GM19395 (cell line): ENCODE results near the gene GFPT1.
"Not testable (repeated sequence)": the region's sequence is repeated elsewhere in the genome, so short reads cannot be mapped to it uniquely, and the experiment has no call there.

Experiments used
- ATAC-seq: cut with Tn5 transposase; IDR thresholded peaks from one replicate; pipeline ENCODE4 v1.9.1; 2021; ENCODE audit warnings: mild to moderate bottlenecking, moderate library complexity; ENCODE audit not compliant: unreplicated experiment

The GFPT1 gene

DNA sequence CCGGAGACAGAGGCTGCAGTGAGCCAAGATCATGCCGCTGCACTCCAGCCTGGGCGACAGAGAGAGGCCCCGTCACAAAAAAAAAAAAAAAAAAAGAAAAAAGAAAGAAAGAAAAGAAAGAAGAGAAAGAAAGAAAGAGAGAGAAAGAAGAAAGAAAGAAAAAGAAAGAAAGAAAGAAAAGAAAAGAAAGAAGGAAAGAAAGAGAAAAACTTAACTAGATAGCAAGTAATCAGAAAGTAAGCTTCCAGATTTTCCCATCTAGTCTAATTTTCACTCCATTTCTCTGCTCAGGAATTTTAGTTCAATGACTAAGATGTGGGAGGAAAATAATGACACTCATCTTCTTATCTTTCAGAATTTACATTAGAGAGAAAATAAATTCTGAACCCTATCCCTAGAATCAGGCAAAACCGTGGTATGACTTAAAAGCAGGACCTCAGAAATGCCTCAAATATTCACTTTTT lies 2.4 kb downstream of the GFPT1 start:
- no peak for ATAC-seq

DNA sequence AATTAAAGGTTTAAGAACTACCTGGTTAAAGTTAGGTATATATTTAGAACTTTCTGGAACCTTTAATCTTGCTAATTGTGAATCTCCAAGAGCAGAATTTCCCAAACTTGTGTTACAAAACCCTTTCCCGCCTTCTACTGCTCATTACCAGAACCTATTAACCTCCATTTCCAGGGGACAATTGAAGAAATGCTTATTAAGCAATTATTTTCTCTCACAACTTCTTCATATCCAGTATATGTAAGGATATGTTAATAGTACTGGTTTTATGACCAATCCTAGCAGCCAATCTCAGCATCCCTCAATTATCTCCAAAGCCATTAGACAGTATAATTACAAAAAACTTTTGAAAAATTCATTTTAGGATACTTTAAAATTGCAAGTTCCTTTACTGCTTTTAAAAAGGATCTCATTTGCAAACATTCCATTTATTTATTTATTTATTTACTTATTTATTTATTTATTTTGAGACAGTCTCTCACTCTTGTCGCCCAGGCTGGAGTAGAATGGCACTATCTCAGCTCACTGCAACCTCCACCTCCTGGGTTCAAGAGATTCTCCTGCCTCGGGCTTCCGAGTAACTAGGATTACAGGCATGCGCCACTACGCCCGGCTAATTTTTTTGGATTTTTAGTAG lies 3.7 kb downstream of the GFPT1 start:
- ATAC-seq: no peak

DNA sequence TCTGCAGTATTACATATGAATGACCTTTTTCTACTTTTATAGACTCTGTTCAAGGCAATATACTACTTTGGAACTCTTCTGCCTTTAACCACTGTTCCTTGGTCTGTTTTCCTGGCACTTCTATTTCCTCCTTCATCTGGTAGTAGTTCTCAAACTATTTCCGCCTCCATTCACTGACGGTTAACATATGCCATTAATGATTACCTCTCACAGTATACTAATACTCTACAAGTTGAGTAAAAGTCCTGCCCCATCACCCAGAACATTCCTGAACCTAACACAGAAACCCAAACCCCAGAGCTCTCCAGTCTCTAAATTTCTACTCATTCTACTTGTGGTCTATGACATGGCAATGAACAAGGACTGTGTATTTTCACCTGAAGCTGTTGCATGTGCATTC lies 4.5 kb downstream of the GFPT1 start:
- ATAC-seq: no peak

DNA sequence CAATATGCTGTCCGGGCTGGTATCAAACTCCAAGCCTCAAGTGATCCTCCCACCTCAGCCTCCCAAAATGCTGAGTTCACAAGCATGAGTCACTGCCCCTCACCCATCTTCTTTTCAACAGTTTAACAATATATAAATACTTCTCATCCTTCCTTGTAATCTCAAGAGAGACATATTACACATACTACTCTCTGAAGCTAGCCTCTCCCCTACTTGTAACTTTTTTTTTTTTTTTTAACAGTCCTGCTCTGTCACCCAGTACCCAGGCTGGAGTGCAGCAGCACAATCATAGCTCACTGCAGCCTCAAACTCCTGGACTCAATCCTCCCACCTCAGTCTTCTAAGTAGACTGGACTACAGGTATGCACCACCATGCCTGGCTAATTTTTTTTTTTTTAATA lies 5.7 kb downstream of the GFPT1 start:
- no peak for ATAC-seq

DNA sequence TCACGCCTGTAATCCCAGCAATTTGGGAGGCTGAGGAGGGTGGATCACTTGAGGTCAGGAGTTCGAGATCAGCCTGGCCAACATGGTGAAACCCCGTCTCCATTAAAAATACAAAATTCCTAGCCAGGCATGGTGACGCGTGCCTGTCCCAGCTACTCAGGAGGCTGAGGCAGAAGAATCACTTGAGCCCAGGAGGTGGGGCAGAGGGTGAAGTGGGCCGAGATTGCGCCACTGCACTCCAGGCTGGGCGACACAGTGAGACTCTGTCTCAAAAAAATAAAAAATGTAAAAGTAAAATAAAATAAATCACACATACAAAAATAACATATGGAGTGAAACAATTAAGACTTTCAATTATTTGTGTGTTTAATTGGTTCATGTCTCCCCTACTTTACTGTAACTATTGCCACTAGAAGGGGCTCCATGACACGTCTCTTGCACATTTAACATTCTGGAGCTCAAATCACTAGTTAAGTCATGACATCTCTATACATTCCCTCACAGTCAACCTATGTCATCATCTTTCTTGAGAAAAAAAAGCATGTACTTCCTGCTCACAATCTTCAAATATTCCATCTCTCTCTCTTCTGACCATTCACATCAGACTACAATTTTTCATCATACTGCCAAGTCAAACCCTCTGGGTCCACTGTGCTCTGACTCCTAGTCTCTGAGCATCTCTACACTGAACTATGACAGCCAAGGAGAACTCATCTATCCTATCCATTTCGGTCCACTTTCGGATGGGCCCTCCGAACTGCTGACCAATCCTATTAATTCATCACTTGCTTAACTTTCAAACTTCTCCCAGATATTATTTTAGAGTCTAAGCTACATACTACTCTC lies 6.7 kb downstream of the GFPT1 start:
- no peak for ATAC-seq

DNA sequence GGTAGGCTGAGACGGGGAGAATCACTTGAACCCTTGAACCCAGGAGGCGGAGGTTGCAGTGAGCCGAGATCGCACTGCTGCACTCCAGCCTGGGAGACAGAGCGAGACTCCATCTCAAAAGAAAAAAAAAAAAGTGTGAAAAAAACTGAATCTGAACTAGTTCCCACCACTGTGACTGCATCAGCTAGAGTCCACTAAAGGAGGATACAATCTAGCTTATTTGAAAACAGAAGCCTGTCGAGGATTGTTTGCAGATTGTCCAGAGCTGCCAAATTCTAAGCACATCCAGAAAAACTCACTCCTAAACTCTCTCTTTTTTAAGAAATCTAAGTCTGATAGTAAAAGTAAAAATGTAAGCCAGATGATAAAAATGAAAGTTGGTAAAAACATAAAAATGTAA lies 10.6 kb downstream of the GFPT1 start:
- no peak for ATAC-seq

DNA sequence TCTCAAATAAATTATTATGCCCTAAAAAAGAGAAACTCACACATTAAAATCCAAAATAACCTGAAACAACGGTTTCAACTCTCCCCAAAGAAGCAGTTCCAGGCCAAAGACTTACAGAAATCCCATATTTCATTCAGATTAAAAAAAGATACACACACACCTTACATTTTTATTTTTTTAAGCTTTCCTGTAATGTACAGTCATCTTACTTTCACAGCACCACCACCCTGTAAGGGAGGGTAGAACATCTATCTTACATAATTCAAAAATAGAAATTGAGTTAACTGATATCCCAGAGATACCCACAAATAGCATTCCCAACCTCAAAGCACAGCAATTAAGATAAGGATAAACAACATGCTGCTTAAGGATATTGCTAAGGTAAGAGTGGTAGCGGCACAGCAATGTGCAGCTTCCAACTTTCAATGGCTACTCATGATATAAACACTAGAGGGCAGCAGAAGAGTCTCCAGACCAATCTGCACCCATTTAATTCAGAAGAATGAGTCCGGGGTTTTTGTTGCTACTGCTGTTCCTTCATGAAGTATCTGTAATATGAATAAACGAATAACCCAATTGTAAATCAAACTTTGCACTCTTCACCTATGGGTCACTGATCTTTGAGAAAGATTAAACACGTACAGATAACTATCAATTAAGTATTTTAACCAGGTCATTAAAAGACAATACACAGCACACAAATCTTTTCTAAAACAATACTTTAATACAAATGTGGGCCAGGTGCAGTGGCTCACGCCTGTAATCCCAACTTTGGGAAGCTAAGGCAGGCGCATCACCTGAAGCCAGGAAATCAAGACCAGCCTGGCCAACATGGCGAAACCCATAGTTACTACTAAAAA lies 11.3 kb downstream of the GFPT1 start:
- ATAC-seq: no peak

DNA sequence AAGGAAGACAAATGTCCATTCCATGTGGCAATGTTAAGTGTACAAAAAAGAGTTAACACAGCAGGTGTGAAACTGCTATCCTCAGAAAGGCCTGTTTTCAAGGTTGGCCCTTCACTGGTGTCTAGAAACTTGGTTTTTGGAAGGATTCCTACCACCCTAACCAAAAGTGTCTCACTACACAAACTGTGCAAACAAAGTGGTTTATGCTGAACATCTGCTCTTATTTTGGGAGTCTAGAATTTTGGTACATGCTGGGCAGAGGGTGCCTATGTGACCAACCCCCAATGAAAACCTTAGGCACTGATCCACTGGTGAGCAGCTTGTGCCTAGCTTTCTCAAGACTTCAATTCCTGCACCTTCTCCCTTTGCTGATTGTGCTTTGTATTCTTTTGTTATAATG lies 14.3 kb downstream of the GFPT1 start:
- no peak for ATAC-seq

DNA sequence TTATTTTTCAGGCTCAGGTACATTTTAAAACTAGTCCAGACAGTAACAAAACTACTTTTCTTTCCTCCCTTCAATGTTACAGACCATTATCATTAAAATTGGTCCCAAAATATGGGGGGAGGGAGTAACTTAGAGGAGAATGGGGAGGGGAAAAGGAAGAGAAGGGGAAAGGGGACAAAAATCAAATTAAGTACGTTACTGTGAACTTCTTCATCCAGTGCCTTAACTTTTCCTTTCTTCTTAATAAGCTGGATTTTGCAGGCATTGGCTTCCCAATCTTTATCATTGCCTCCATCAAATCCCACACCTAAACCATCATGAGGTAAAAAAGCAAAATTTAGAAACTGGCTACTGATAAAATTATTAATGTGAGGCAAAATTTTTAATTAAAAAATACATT lies 17.2 kb downstream of the GFPT1 start:
- ATAC-seq: no peak

DNA sequence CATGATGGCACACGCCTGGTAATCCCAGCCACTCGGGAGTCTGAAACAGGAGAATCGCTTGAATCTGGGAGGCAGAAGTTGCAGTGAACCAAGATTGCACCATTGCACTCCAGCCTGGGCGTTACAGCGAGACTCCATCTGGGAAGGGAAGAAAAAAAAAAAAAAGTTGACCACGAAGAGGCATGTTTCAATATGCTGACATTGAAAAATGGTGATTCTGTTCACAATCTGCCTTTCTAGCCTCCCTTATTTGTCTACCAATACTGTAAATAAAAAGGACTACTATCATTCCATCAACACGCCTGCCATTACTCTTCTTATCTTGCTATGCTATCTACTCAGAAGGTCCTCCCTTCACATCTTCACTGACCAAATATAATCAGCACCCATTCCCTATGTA lies 18.4 kb downstream of the GFPT1 start:
- ATAC-seq: no peak

DNA sequence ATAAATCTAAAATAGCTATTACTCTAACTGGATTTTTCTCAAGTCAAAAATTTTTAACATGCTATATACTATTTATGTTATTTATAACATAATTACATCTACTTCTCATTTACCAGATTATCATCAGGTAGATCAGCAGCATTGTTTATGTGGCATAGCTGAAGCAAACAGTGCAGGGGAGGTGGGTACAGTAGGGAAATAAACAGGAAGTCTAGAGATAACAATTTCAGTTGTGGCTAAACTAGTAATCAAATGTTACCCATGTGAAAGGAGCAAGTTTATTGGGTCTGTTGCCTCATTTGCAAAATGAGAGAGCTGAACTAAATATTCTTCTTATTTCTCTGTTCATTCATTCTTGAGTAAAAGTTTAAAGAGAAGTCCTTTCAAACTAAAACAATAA lies 27.7 kb downstream of the GFPT1 start:
- no peak for ATAC-seq

DNA sequence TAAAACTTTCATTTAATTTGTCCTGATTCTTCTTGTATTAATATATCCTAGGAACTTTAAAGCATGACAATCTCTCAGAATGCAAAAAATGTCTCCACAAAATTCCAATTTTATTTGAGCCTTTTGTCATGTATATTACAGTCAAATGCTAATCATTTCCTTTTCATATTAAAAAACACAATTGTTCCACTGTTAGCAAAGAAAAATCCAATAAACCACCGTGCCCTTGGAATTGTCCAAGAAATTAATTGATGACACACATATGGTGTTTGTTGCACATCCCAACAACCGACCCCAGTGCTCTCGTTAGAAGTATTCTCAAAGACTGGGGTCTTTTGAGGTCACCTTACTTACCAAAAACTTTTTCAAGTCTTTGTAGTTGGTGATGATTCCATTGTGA lies 28.1 kb downstream of the GFPT1 start:
- no peak for ATAC-seq

DNA sequence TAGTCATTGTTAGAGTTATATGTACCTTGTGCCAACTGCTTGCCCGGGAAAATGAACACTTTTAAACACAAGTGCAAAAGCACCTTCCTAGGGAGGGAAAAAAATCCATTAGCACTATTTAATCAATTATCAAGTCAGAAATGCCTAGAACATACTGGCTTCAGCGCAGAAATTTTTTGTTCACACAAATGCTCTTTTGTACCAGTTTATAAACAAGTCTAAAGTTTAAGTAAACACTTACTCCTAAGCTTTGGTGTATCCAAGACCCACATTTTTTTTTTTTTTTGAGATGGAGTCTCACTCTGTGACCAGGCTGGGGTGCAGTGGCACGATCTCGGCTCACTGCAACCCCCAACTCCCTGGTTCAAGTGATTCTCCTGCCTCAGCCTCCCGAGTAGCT lies 30.6 kb downstream of the GFPT1 start:
- ATAC-seq: no peak

DNA sequence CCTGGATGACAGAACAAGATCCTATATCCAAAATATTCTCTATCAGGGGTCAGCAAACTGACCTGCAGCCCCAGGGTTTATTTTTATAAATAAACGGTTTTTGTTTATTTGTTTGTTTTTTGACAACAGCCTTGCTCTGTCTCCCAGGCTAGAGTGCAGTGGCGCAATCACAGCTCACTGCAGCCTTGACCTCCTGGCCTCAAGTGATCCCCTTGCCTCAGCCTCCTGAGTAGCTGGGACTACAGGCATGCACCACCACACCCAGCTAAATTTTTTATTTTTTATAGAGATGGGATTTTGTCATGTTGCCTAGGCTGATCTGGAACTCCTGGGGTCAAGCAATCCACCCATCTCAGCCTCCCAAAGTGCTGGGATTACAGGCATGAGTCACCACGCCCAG lies 32.1 kb downstream of the GFPT1 start:
- ATAC-seq: not testable (repeated sequence)

DNA sequence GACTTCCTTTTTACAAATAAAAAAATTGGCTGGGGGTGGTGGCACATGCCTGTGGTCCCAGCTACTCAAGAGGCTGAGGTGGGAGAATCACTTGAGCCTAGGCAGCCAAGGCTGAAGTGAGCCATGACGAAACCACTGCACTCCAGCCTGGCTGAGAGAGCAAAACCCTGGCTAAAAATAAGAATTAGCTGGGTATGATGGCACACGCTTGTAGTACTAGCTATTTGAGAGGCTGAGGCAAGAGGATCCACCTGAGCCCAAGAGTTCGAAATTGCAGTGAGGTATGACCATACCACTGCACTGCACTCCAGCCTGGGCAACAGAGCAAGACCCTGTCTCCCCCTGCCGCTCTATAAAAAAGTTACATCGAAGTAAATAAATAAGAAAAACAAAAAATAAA lies 33.7 kb downstream of the GFPT1 start:
- no peak for ATAC-seq

DNA sequence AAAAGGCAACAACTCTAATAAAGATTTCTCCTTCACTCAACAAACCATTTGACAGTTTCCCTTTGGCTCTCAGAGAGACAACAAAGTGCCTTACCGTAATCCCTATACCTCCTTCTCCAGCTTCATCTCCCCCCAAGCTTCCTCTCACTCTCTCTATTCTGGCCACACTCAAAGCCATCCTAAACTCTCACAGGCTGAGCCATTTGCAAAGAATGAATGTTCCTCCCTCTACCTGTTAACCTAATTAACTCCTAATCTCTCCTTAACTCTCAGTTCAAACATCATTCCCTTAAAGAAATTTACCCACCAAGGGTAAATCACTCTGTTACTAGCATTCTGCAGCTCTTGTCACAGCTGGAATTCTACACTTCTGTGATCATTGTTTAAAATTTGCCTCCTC lies 38.2 kb downstream of the GFPT1 start:
- no peak for ATAC-seq

DNA sequence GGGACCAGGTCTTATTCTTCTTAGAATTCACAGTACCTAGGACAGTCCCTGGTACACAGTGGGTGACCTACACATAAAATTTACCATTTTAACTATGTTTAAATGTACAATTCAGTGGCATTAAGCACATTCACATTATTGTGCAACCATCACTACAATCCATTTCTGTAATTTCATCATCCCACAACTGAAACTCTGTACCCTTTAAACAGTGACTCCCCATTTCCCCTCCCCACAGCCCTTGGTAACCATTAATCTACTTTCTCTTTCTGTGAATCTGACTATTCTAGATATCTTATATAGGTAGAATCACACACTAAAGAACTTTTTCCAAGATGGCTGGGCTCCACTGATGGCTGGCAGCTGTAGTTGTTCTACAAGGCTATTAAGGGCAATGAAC lies 41.6 kb downstream of the GFPT1 start:
- peak; percentile 73 for ATAC-seq

DNA sequence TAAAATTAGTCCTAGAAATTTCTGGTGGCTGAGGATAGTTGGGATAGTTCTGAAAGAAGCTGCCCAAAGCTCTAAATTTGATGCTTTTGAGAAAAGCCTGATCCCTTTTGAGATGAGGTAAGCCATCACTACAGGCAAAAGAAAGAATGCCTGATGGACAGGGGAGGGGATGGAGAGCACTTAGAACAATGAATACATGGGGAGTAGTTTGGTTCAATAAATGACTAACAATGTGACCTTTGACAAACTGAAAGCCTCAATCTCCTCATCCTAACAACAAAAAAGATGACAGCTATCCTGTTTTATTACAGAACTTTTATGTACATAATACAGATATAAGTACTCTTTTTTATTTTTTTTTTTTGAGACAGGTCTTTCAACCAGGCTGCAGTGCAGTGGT lies 42.7 kb downstream of the GFPT1 start:
- ATAC-seq: no peak

DNA sequence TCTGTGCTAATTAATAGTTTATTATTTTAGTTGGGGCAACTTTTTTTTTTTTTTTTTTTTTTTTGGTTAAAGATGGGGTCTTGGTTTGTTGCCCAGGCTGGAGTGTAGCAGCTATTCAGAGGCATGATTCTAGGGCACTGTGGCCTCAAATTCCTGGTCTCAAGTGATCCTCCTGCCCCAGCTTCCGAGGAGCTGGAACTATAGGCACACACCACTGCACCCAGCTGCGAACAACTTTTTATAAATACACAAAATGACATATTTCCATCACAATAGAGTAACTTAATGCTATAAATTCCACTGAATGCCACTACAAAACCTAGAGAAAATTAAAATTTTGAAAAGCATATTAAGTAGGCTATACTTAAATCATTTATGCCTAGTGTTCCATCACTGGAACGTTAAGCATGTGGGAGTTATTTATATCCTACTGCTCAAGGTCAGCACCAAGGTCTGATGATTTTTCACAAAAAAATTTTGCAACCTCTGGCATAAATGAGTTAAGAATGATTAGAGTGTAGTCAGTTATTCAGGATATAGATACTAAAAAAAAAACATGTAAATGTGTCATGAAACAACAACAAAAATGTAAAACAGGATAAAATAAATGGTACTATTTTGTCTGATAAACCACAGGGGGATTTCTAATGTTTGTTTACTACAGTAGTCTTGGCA lies 46.8 kb downstream of the GFPT1 start:
- no peak for ATAC-seq

DNA sequence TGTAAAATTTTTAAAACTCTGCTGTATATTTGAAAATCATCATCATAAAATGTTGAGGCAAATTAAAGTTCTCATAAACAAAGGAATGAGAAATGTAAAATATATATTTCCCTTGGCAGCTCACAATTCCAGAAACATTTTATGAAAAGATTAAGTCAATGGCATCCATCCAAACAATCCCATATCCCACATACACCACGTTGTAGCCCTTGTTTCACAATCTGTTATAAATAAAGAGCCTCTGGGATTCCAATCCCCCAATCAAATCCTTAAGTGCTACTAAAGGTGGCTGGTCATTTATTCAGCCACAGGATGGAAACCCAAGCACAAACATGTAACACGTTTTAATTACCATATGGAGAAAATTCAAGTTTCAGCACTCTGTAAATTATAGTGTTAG lies 51.7 kb downstream of the GFPT1 start:
- ATAC-seq: no peak

DNA sequence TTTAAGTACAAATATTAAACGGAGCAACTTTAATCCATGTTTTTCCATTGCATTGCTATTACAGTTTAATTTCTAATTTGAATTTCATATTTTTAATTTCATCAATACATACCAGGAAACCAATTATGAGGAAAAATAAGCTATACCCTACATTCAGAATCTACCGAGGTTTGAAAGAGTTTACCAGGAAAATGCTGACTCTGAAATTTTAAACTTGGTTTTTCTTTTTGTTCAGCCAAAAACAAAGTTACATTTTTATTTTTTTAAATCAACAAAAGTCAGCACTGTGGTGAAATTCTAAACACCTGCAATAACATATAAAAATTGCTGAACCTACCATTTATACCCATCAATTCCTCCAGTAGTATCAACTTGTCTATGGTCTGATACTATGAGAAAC lies 53.7 kb downstream of the GFPT1 start:
- ATAC-seq: no peak
